AG09319 (cell line): ENCODE results near the gene HDAC4.
"Not testable (repeated sequence)": the region's sequence is repeated elsewhere in the genome, so short reads cannot be mapped to it uniquely, and the experiment has no call there.

ENCODE experiments used
- DNase-seq: peaks from one replicate; pipeline ENCODE4 v3.0.0-alpha.2; 2010; ENCODE audit warnings: low read depth; ENCODE audit errors: extremely low read depth
- TF ChIP-seq, protein P1 (sequence below): IDR thresholded peaks from 2 replicates; pipeline ENCODE4 v1.5.1; 2011; ENCODE audit warnings: low read depth, mild to moderate bottlenecking, inconsistent platforms, low read length, moderate library complexity

HDAC4 gene

DNA sequence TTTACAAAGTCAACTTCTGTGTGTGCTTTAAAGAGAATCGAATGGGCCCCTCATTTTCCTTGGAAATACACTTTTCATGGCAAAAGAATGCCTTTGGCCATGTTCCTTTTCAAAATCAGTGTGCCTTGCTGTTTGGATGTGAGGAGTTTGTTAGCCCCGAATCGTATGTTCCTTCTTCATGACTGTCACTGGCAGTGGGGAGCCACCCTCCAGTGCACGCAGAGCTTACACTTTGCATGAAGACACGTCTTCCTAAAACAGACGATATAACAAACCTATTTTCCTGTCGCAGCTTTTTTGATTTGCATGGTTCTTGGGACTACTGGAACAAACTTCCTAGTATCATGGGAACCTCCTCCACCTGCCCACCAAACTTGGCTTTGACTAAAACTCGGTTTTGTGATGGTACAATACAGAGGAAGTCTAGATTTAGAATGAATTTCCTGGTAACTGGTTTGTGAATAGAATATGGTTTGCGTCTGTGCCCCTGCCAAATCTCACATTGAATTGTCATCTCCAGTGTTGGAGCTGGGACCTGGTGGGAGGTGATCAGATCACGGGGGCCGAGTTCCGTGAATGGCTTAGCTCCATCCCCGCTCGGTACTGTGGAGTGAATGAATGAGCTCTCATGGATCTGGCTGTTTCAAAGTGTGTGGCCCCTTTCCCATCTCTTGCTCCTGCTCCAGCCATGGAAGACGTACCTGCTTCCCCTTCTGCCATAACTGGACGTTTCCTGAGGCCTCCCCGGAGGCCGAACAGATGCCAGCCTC, 358.1 kb downstream of the HDAC4 start:
- no peak for DNase-seq
- TF ChIP-seq, protein P1, sequence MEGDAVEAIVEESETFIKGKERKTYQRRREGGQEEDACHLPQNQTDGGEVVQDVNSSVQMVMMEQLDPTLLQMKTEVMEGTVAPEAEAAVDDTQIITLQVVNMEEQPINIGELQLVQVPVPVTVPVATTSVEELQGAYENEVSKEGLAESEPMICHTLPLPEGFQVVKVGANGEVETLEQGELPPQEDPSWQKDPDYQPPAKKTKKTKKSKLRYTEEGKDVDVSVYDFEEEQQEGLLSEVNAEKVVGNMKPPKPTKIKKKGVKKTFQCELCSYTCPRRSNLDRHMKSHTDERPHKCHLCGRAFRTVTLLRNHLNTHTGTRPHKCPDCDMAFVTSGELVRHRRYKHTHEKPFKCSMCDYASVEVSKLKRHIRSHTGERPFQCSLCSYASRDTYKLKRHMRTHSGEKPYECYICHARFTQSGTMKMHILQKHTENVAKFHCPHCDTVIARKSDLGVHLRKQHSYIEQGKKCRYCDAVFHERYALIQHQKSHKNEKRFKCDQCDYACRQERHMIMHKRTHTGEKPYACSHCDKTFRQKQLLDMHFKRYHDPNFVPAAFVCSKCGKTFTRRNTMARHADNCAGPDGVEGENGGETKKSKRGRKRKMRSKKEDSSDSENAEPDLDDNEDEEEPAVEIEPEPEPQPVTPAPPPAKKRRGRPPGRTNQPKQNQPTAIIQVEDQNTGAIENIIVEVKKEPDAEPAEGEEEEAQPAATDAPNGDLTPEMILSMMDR, result no peak

- DNase-seq, result no peak
- TF ChIP-seq, protein P1, result no peak
Observed at GRCh38 chr2:239042046-239042445, 358.8 kb downstream of the HDAC4 start.

GRCh38 chr2:239041062-239041461, 359.8 kb downstream of the HDAC4 start:
- no peak for DNase-seq
- TF ChIP-seq, protein P1, result no peak

GRCh38 chr2:239040152-239040761, 360.6 kb downstream of the HDAC4 start:
- no peak for DNase-seq
- TF ChIP-seq, protein P1, result no peak

DNA sequence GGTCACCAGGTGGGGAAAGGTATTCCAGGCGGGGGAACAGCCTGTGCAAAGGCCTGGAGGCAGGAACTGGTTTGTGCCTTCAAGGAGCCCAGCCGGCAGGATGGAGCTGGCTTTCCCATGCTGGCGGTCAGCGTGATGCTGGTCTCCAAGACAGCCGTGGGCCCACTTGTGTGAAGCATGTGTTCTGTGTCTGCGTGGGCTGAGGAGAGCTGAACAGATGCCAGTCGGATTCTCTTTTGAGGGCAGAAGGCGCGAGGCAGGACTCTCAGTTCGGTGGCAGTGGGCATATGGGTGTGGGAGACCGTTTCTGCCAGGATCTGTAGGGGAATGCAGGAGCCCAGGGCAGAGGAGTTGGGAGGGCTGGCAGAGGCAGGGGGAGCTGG, 361.4 kb downstream of the HDAC4 start:
- TF ChIP-seq, protein P1, result no peak

GRCh38 chr2:239038773-239039478, 361.9 kb downstream of the HDAC4 start:
- no peak for DNase-seq
- TF ChIP-seq, protein P1, result no peak

More for the DNA sequence above, 361.4 kb downstream of the HDAC4 start:
- no peak for DNase-seq

GRCh38 chr2:239038284-239038683, 362.5 kb downstream of the HDAC4 start:
- not testable (repeated sequence) for DNase-seq
